HG03558 (cell line): ENCODE results near the gene TPSB2.
"Not testable (repeated sequence)": the region's sequence is repeated elsewhere in the genome, so short reads cannot be mapped to it uniquely, and the experiment has no call there.

Source experiments
- ATAC-seq: cut with Tn5 transposase; IDR thresholded peaks from one replicate; pipeline ENCODE4 v1.9.1; 2021; ENCODE audit warnings: moderate number of reproducible peaks; ENCODE audit not compliant: unreplicated experiment; ENCODE audit errors: extremely low read depth

The TPSB2 gene

DNA sequence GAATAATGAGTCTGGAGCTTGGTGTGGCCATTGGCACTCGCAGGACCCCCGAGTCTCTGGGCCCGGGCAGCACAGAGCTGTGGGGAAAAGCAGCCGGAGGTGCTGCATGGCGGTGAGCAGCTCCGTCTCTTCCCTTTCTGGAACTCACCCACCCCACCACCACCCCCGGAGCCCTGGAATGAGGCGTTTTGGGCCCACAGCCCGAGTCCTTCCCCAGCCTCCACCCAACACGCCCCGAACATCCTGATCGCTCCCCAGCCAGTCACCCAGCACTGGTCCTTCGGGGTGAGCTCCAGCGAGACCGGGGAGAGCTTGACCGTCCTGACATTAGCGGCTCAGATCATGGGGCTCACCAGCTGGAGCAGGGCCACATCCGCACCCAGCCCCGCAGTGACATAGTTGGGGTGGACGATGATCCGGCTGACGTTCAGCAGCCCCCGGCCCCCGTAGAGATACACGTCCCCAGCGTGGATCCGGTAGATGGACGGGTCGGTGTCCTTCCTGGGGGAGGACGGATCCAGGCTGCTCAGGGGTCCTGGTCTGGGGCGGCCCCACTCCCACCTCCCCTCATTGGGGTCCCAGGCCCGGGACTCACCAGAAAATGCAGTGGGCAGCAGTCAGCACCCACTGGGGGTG, 32.3 kb upstream of the TPSB2 start:
- no peak for ATAC-seq

DNA sequence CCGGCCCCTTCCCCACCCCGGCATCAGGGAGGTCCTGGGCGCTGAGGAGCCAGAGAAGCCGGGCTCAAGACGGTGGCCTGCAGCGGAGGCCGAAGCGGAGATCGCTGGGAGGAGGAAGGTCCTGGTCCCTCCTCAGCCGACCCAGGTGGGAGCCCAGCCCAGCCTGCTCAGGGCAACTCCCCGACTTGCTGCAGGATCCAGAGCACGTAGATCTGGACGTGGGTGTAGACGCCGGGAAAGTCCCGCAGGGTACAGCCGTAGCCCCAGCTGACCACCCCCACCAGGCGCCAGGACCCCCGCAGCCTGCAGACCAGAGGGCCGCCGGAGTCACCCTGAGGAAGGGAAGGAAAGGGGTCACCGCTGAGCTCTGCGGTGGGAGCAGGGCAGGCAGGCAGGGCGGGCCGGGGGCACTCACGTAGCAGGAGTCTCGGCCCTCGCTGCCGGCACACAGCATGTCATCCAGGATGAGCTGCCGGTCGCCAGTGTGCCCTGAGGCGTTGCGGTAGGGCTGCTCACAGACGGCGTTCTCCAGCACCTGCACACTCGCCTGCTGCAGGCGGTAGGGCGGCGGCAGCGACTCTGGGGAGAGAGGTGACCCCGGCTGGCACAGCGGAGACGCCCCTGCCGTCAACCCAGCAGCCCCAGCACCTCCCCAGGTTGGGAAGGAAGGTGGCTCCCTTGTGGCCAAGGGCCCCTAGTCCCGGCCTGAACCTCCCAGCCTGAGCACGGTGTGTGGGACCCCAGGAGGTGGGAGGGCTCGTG, 31.3 kb upstream of the TPSB2 start:
- ATAC-seq, result no peak

DNA sequence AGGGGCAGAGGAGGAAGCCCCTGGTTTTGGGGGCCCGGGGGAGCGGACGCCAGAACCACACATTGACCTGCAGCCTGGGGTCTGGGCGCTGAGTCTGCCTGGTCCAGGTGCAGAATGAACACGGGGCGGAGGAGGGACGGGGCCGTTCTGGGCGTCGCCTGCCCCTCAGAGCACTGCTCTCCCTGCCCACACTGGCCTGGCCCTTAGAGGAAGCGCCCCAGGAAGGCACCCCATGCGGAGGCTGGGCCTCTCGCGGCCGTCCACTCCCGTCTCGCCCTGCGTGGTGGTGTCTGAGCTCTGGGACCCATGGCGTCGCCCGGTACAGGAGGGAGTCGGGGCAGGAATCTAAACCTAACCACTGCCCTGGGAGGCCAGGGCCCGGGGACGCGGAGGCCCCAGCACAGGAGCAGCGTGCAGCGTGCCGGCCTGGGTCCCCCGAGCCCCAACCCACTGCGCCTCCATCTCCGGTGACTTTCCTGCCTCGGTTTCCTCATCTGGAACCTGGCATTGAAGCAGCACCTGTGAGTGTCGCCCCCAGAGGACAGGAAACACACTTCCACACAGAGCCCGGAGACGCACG, 30.2 kb upstream of the TPSB2 start:
- ATAC-seq, result no peak

DNA sequence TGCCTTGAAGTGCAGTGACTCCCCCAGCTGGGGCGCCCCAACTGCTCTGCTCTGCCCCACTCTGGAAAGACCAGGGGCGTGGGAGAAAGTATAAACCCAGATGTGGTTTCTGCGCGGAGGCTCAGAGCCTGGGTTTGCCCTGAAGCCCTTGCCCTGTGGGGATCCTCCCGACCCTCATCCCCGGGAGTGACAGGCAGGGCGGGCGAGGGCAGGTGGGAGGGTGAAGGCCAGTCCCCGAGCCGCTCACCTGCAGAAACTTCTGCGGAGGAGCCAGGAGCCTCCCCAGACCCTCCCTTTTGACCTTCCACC, 29.7 kb upstream of the TPSB2 start:
- no peak for ATAC-seq

DNA sequence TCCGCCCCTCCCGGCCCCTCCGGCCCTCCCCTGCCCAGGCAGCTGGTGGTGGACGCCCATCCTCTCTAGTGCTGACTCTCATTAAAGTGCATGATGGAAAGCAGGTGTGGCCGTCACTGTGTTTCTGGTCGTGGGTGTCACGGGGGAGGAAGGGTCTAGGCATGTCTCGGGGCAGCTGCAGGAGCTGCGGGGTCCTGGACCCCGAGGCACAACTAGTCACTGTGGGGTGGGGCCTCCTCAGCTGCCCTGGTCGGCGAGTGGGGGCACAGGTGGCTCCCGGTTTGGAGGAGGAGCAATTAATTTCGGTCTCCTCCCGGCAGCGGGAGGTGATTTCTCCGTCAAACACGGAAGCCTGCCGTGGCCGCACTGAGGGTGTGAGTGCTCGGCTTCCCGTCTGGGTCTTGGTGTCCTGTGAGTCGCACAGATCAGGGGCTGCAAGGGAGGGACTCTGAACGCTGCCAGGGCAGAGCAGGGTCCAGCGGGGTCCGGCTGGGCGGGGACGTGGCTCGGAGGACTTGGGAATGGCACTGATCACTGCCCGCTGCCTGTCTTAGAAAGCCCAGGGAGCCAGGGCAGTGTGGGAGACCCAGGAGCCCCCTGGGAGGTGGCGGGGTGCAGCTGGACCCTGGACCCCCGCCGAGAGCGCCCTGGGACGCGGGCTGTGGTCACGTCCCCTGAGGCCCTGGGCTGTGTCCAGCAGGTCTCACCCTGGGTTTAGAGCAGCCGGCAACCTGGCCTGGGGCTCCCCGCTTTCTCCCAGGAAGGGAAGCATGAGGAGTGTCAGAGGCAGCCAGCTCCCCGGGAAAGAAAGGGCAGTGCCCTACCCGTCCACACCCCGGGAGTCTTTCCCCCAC, 29.1 kb upstream of the TPSB2 start:
- no peak for ATAC-seq

DNA sequence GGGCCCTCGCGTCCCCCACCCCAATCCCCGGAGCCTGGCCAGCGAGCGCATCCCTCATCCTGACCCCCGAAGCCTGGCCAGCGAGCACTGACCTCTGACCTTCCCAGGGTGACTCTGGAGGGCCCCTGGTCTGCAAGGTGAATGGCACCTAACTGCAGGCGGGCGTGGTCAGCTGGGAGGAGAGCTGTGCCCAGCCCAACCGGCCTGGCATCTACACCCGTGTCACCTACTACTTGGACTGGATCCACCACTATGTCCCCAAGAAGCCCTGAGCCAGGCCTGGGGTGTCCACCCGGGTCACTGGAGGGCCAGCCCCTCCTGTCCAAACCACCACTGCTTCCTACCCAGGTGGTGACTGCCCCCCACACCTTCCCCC, 28.2 kb upstream of the TPSB2 start:
- no peak for ATAC-seq

DNA sequence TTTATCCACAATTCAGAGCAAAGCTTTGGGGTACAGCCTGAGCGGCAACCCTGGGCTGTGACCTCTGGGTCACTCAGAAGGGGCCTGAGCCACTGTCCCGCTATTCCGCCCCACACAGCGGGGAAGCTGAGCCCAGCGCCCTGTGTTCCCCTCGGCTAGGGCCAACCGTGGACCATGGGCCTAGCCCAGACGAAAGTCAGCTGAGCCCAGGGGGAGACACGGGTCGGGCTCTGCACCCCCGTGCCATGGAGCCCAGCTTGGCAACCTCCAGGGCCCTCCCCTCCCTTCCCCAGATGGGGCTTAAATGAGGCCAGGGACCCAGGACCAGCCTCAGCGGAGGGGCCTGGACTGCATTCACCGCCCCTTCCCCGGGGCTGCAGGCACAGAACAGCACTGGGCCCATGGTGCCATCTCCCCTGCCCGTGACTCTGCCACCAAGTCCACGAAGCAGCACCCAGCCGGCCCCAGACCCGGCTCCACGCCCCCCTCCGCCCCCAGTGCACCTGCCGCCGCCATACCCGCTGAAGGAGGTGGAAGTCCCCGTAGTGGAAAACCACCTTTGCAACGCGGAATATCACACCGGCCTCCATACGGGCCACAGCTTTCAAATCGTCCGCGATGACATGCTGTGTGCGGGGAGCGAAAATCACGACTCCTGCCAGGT, 27.7 kb upstream of the TPSB2 start:
- no peak for ATAC-seq

DNA sequence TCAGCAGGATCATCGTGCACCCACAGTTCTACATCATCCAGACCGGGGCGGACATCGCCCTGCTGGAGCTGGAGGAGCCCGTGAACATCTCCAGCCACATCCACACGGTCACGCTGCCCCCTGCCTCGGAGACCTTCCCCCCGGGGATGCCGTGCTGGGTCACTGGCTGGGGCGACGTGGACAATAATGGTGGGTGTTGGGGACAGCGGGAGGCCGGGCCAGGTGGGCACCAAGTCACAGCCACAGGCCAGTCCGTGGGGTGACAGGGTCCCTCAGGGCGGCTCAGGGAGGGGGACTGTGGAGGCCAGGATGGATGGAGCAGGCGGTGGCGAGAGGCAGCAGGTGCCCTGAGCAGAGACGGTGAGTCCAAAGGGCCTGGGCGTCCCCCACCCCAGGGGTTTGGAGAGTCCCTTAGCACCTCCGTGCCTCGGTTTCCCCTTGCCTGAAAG, 26.9 kb upstream of the TPSB2 start:
- ATAC-seq, result no peak

DNA sequence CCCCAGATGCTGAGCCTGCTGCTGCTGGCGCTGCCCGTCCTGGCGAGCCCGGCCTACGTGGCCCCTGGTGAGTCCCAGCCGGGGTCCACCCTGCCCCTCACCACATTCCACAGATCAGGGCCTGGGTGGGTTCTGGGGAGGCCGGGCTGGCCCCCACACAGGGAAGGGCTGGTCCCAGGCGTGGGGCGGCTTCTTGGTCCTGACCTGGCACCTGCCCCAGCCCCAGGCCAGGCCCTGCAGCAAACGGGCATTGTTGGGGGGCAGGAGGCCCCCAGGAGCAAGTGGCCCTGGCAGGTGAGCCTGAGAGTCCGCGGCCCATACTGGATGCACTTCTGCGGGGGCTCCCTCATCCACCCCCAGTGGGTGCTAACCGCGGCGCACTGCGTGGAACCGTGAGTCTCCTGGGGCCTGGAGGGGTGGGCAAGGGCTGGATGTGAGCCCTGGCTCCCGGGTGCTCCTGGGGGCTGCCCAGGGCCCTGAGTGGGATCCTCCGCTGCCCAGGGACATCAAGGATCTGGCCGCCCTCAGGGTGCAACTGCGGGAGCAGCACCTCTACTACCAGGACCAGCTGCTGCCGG, 26.4 kb upstream of the TPSB2 start:
- ATAC-seq, result not testable (repeated sequence)

DNA sequence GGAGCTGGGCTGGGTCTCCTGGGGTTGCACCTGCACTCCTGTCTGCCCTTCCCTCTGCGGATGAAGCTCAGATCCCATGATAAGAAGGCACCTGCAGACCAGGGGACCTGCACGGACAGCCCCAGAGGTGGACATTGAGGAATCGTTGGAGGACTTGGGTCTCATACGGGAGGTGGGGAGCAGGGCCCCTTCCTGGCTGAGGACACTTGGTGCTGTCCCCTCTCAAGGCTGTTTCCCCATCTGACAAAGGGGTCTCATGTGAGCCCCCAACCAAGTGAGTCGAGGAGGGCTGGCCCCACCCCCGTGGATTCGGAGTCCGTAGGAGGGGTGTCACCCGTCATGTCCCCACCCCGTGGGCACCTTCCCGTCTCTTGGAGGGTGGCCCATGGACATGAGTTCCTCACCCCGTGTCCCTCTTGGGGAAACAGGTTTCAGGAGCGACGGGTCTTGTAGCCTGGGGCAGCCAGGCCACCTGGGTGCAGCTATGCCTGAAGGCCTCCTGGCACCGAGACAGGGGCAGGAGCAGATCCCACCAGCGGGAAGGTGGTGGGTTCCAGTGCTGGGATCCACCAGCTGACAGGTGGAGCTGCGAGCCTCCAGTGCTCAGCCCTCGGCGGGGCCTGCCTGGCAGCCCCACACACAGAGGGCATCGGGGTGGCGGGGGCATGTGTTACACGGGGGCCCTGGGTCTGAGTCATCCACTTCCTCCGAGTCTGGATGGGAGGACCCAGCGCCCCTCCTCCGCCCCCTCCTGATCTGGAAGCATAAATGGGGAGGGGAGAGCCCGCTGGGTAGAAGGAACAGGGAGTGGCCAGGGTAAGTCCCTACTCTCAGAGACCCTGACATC, 25.5 kb upstream of the TPSB2 start, which contains the start of gene TPSD1:
TPSD1 (plus strand) TSS at position 794 of the 847 bp plus-strand sequence. CDS start 212 bp downstream, outside the sequence.
- not testable (repeated sequence) for ATAC-seq

DNA sequence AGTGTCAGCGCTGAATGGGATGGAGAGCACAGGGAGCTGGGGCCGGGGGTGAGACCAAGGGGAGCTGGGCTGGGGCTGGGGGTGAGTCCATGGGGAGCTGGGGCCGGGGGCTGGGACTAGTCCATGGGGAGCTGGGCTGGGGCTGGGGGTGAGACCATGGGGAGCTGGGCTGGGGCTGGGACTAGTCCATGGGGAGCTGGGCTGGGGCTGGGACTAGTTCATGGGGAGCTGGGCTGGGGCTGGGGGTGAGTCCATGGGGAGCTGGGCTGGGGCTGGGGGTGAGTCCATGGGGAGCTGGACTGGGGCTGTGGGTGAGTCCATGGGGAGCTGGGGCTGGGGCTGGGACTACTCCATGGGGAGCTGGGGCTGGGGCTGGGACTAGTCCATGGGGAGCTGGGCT, 24.8 kb upstream of the TPSB2 start:
- not testable (repeated sequence) for ATAC-seq

DNA sequence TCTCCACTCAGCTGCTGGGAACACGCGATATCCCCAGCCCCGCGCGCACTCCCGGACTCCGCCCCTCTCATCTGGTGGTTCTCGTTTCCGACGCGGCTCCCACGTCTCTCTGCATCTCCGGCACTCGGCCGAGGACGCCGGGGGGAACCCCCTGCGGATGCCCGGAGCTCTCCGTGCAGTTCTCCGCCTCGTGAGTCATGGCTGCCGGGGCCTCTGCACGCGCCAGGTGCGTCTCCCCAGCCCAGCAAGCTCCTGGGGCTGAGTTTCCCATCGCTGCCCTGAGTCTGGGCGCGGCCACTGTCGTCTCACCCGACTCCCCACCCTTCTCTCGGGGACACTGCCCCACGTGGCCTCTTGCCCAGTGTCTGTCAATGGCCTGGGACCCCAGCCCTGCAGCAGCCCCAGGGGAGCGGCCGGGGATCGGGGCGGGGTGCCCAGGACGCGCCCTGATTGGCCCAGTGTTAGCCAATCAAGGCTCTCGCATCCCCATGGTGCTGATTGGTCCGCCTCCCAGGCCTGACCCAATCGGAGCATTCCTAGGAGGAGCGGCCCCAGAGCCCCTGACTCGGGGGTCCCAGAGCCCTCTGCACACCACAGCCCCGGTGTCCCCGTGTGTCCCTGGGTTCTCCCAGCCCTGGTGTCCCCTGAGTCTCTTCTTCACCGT, 23.8 kb upstream of the TPSB2 start:
- not testable (repeated sequence) for ATAC-seq

DNA sequence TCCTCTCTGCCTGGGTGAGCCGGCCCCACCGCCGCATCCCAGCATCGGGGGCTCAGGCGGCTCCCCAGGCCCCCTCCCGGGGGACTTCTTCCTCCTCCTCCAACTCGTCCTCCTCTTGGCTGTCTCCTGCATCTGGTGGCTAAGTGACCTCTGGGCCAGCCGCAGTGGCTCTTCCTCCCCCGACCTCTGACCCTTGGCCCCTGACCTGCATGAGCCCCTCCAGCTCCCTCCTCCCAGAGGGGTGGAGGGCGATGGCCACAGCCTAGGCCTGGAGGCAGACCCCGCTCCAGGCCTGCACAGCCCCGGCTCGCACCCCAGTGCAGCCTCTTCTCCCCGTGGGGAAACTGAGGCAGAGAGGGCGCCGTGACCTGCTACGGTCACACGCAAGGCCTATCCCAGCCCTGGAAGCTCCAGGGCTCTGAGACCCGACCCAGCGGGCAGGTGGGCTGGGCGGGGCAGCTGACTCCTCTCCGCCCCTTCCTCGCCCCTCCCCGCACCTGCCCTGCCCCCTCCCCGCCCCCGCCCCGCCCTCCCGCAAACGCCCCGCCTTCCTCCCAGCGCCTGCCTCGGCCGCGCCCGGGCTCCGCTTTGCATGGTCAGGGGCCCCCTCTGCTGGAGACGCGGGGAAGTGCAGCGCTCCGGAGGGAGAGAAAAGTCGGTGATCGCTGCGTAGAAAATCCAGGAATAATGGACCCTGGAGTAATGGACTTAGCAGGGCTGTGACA, 19.2 kb upstream of the TPSB2 start:
- ATAC-seq, result not testable (repeated sequence)

DNA sequence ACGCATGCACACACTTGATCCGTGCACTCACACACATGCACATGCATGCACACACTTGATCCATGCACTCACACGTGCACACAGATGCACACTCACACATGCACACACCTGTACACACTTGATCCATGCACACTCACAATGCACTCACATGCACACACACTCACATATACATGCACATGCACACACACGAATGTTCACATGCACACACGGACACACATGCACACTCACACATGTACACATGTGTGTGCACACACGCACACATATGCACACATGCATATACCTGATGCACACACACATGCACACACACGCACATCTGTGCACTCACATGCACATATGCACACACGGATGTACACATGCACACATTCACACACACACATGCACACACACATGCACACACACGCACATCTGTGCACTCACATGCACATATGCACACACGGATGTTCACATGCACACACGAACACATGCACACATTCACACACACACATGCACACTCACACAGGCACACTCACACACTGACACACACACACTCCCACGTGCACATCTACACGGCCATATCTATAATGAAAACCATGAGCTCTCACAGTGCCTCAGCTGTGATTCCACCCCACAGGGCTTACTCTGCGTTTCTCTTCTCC, 18.0 kb upstream of the TPSB2 start:
- ATAC-seq, result not testable (repeated sequence)

DNA sequence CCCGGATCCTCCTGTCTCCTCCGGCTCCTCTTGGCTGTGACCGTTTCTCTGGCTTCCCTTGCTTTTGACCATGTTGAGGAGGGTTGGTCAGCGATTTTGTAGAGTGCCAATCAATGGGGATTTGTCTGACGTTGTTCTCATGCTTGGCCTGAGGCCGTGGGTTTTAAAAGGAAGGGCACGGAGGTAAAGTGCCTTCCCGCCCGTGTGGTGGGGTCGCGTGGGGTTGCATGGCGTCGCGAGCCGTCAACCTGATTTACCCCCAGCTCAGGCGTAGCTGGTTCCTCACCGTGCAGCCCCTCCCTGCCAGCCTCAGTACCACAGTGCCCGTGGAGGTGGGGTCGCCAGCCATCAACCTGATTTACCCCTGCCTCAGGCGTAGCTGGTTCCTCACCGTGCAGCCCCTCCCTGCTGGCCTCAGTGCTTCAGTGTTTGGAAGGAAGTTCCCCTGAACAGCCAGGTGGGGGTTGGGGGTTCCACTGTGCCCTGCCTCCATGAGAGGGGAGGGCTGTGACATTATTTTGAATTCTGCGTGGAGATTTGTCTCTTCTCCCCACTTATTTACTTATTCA, 15.6 kb upstream of the TPSB2 start:
- ATAC-seq, result no peak

DNA sequence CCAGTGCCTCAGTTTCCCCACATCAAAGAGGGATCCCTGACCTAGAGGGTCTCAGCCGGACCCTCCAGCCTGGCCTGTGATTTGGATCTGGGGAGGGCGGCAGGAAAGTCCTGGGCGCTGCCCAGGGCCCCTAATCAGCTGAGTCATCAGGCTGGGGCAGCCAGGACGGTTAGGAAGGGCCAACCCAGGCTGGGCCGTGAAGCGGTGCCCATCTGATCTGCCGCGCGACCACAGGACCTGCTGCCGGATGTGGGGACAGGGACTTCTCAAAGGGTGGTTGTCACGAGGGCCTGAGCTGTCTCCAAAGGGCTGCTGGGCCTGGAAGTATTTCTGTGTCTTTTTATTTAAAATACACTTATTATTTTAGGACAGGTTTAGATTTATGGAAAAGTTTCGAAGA, 14.9 kb upstream of the TPSB2 start:
- no peak for ATAC-seq
